OCI-LY7 (cell line): ENCODE results near the gene TTC33.

Experiments
- EZH2phosphoT487 ChIP-seq: fragments of 200-600 bp; sonication (generic); IDR thresholded peaks from 2 replicates; pipeline ENCODE4 v1.6.1; 2018; ENCODE audit warnings: low read depth, borderline replicate concordance, mild to moderate bottlenecking, mixed run types, antibody characterized with exemption, low read length, moderate library complexity, mixed read lengths
- TF ChIP-seq, protein P1 (sequence below): fragments of 200-600 bp; sonication (generic); conservative IDR thresholded peaks from 2 replicates; pipeline ENCODE4 v1.5.1; 2014; ENCODE audit warnings: mild to moderate bottlenecking, antibody characterized with exemption, low read length, moderate library complexity, mixed read lengths

DNA sequence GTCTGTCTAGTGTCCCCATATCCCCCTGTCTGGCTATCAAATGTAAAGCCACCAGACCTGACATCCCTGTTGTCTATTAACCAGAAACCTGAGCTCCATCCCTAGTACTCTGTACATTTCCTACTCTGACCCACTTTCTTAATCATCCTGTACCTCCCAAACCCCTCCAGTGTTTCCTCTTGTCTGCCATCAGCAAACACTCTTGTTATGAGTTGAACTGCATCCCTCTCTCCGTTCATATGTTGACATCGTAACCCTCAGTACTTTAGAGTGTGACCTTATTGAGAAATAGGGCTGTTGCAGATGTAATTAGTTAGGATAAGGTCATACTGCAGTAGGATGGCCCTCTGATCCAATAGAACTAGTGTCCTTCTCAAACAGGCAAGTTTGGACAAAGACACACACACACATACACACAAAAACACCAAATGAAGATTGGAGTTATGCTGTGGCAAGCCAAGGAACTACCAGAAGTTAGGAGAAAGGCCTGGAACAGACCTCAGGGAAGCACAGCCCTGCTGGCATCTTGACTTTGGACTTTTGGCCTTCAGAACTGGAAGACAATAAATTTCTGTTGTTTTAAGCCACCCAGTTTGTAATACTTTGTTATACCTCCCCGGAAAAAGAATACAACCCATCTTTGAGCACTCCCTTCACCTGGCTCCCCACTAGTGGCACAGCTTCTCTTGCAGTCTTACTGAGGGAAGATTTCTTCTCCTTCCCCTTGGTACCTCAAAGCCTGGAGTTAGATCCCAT lies 256.1 kb downstream of the TTC33 start:
- TF ChIP-seq, protein P1, sequence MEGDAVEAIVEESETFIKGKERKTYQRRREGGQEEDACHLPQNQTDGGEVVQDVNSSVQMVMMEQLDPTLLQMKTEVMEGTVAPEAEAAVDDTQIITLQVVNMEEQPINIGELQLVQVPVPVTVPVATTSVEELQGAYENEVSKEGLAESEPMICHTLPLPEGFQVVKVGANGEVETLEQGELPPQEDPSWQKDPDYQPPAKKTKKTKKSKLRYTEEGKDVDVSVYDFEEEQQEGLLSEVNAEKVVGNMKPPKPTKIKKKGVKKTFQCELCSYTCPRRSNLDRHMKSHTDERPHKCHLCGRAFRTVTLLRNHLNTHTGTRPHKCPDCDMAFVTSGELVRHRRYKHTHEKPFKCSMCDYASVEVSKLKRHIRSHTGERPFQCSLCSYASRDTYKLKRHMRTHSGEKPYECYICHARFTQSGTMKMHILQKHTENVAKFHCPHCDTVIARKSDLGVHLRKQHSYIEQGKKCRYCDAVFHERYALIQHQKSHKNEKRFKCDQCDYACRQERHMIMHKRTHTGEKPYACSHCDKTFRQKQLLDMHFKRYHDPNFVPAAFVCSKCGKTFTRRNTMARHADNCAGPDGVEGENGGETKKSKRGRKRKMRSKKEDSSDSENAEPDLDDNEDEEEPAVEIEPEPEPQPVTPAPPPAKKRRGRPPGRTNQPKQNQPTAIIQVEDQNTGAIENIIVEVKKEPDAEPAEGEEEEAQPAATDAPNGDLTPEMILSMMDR, result no peak
- no peak for TF ChIP-seq EZH2phosphoT487
